Keratinocyte (primary cell): ENCODE results near the gene ENDOU.

Source experiments
- CTCF ChIP-seq, 3 experiments: IDR thresholded peaks in 1 of 3; conservative IDR thresholded peaks in 1 of 3; optimal IDR thresholded peaks in 1 of 3; 2 replicates in 2 of 3; 3 replicates in 1 of 3; pipeline versions ENCODE3 to v1.5.1; 2011; ENCODE audit warnings: low read length in 3 of 3, mild to moderate bottlenecking in 3 of 3, moderate library complexity in 2 of 3, control low read depth in 1 of 3, inconsistent platforms in 1 of 3; ENCODE audit not compliant: insufficient read depth in 2 of 3; ENCODE audit errors: extremely low read depth in 1 of 3
- EZH2 ChIP-seq: IDR thresholded peaks from one replicate; pipeline ENCODE4 v1.6.1; 2012; ENCODE audit warnings: inconsistent platforms, mild to moderate bottlenecking, low read length, moderate library complexity

- TF ChIP-seq CTCF (optimal IDR thresholded peaks at IDR 0.05 in 1 of 3, IDR thresholded peaks at IDR 0.05 in 1 of 3, conservative IDR thresholded peaks at IDR 0.05 in 1 of 3; ENCODE audit: extremely low read depth in 1 of 3, insufficient read depth in 2 of 3, low read length in 3 of 3) (no peak), EZH2 (no peak)
These were observed 26.8 kb upstream of the ENDOU start for GRCh38 chr12:47752121-47752520.
